HG03139 (cell line): ENCODE measurements around the gene LMBR1L.
A peak's percentile ranks its signal among the peaks of the same experiment; 100 is the strongest.
"Not testable (repeated sequence)": the region's sequence is repeated elsewhere in the genome, so short reads cannot be mapped to it uniquely, and the experiment has no call there.

Experiments
- ATAC-seq: cut with Tn5 transposase; IDR thresholded peaks from one replicate; pipeline ENCODE4 v1.9.1; 2021; ENCODE audit not compliant: unreplicated experiment

The LMBR1L gene, protein sequence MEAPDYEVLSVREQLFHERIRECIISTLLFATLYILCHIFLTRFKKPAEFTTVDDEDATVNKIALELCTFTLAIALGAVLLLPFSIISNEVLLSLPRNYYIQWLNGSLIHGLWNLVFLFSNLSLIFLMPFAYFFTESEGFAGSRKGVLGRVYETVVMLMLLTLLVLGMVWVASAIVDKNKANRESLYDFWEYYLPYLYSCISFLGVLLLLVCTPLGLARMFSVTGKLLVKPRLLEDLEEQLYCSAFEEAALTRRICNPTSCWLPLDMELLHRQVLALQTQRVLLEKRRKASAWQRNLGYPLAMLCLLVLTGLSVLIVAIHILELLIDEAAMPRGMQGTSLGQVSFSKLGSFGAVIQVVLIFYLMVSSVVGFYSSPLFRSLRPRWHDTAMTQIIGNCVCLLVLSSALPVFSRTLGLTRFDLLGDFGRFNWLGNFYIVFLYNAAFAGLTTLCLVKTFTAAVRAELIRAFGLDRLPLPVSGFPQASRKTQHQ

DNA sequence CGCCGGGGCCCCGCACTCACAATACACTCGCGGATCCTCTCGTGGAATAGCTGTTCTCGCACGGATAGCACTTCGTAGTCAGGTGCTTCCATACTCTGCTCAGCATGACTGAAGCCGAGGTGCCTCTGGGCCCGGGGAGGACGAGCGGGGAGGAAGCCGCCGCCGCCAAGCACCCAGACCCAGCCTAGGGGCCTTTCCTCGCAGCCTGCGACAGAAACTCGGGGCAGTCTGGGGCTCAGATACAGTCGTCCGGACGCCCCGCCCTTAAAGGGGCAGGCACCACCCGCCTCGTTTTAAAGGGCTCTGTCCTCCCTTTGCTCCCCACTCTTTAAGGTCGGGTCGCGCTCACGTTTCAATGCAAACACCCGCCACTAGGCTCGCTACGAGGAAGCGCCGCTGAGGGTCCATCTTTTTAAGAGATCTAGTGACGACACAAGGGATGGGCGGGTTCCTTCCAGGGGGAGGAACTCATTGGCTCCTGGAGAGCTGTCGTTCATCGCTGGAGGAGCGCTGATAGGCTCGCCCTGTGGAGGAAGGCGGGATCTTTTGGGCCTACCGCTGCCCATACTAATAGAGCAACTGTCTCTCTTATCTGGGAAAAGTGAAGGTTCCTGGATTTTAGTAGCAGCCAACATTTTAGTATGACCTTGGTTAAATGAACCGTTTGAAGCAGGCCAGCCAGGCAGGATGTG, at the start of gene LMBR1L:
TSS of gene LMBR1L (minus strand) at position 384 of the 692 bp plus-strand sequence. CDS start at position 92, 292 bp downstream.
- peak; percentile 94 for ATAC-seq

DNA sequence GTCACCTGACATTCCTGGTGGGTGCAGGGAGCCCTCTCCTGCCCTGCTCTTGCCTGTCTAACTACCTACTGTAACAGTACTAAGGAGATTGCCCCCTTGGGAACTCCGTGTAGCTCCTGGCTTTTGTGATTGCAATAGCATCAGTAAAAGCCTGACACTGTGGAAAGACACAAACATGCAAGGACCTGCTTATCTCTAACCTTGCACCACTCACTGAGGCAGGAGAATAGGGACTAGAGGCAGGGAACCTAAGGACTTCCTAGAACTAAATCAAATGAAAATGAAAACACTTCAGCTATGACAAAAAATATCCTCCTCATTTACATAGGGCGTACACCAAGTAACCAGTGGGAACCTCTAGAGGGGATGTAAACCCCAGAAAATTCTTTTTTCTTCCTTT, 49.8 kb upstream of the LMBR1L start:
- ATAC-seq = no peak

DNA sequence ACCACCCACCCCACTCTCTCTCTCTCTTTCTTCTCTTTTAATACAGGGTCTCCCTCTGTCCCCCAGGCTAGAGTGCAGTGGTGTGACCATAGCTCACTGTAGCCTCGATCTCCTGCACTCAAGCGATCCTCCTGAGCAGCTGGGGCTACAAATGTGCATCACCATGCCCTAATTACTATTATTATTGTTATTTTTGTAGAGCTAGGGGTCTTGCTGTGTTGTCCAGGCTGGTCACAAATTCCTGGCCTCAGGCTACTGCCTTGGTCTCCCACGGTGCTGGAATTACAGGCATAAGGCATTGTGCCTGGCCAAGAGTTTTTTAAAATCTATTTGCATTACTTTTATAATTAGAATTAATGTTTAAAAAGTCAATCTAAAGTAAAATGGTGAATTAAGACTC, 43.6 kb upstream of the LMBR1L start:
- no peak for ATAC-seq

DNA sequence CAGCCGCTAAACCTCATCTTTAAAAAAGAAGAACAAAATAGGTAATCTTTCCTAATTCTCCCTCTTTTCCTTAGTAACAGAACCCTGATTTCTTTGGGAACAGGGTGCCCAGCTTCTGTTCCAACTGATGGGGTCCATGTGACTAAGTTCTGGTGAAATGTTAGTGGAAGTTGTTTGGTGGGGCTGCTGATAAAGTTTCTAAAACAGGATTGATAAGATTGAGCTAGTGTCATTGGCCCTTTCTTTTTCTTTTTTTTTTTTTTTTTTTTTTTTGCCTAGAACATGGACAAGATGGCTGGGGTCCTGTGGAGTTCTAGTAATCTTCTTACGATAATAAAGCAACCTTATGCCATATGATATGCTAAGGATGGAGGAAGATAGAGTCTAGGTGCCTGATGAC, 36.7 kb upstream of the LMBR1L start:
- no peak for ATAC-seq

DNA sequence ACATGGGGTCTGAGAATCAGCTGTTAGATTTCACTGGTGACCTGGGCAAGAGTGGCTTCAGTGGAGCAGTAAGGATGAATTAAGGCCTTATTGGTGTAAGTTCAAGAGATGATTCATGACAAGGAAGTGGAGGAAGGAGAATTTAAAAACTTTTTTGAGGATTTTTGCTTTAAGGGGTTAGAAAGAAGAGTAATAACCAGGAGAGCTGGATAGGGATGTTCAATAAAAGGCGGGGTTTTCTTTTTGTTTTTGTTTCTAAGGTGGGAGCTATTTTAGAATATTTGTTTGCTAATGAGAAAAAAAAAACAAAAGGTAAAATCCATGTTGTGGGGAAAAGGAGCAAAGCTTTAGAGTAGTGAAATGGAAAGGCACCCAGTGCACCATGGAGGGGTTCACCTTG, 35.8 kb upstream of the LMBR1L start:
- ATAC-seq = no peak

DNA sequence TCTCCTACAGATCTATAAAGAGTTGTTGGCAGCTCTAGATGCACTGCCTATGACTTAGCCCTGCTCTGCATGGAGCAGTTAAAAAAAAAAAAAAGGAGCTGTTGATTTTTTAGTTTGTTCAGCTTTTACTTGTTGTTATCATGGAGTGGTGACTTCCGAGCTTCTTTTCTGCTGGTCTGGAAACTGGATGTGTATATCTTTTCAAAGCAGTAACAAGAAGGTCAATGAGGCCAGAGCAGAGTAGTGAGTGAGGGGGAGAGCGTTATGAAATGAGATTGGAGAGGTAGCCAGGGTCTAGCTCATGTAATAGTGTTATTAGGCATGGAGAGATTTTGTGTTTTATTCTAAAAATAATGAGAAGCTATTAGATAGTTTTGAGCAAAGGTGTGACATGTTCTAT, 33.7 kb upstream of the LMBR1L start:
- ATAC-seq = no peak

DNA sequence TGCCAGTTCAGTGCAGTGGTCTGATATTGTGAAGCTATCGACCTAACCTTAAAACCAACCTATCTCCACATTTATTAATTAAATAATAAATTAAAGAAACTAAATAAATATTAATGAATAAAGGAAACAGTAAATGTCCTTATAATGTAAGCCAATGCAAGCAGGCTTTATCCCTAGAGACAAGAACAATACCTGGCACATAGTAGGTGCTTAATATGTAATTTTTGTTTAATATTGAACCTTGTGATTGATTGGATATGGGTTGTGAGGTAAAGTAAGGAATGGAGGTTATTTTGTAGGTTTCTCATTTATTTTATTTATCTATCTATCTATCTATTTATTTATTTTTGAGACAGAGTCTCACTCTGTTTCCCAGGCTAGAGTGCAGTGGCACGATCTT, 28.4 kb upstream of the LMBR1L start:
- ATAC-seq = no peak

DNA sequence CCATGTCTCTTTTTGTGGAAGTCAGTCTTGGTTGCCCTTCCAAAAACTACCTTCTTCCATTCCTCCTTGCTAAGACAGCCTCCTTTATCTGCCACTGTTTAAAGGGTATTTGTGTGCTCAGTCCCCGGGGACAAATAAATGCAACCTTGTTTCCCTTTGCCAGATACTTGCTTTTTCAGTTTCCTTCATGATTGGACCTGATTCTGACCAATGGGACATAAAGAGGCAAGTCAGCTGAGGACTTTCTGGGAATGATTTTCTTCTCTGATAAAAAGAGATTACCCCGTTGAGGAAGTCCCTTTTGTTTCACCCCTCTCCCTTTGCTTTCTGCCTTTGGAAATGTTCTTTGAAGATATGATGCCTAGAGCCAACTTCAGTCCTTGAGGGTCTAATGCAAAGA, 27.9 kb upstream of the LMBR1L start:
- no peak for ATAC-seq

DNA sequence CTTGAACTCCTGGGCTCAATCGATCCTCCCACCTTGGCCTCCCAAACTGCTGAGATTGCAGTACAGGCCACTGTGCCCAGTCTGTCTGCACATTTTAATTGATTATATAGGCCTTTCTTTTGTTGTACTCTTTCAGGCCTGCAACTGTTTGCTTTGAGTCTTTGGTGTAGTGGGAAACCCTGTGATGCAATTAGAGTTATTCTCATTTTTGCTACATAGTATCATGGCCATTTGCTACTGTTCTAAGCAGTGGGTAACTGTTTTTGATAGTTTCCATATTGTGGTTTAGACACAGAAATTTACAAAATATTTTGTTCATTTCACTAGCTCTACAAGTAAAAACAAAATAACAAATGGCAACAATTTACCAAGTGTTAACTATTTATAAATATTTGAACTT, 26.8 kb upstream of the LMBR1L start:
- no peak for ATAC-seq

DNA sequence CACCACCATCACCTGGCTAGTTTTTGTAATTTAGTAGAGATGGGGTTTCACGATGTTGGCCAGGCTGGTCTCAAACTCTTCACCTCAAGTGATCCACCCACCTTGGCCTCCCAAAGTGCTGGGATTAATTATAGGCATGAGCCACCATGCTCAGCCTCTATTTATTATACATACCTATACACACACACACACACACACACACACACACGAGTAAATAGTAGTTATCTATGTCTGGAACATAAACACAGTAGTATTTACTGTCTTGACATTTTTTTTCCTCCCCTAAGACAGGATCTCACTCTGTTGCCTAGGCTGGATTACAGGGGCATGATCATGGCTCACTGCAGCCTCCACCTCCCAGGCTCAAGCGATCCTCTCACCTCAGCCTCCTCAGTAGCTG, 26.4 kb upstream of the LMBR1L start:
- ATAC-seq = not testable (repeated sequence)

DNA sequence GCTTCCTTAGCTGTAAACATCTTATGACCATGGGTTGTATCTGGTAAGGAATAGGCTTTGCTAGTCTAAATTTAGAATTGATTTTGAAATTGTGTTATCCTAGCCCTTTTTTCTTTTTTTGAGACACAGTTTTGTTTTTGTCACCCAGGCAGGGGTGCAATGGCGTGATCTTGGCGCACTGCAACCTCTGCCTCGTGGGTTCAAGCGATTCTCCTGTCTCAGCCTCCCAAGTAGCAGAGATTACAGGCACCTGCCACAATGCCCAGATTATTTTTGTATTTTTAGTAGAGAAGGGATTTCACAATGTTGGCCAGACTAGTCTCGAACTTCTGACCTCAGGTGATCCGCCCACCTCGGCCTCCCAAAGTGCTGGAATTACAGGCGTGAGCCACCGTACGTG, 22.9 kb upstream of the LMBR1L start:
- ATAC-seq = no peak

DNA sequence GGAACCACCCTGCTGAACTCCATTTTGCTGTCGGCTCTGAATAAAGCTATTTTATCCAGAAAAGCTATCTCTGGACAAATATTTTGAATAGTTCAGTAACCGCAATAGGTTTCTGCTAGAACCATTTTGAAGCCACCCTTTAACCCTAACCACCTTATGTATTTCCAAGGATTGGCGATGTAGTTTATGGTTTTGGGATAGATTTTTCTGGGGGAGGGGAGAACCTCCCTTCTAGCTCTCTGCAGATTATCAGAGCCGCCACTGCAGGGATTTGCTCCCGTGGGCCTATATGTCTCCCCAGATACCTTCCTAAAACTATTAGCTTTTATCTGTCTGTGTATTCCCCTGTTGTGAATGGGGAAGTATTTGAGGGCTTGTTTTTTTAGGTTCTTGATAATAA, 22.4 kb upstream of the LMBR1L start:
- ATAC-seq = no peak

DNA sequence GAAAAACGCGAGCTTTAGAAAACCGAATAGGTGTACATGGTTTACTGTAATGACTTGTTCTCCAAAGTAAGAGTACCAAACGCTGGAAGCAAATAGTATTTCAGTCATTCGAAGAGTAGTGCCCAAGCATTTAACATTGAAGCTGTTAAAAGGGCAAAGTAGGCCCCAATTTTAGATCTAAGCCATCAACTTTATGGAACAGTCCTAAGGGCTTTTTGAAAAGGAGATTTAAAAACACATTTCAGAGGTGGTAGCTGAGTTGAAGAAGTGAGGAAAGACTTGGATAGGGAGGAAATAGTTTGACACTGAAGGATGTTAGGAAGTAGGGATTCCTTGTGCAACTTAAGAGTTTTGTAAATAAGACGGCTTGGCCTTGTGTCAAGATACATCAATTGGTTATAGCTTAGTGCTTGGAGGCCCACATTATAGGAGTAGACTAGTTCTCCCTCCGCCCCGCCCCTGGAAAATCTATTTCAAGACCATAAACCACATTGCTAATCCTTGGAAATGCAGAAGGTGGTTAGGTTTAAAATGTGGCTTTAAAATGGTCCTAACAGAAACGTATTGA, 21.3 kb upstream of the LMBR1L start:
- ATAC-seq = no peak

DNA sequence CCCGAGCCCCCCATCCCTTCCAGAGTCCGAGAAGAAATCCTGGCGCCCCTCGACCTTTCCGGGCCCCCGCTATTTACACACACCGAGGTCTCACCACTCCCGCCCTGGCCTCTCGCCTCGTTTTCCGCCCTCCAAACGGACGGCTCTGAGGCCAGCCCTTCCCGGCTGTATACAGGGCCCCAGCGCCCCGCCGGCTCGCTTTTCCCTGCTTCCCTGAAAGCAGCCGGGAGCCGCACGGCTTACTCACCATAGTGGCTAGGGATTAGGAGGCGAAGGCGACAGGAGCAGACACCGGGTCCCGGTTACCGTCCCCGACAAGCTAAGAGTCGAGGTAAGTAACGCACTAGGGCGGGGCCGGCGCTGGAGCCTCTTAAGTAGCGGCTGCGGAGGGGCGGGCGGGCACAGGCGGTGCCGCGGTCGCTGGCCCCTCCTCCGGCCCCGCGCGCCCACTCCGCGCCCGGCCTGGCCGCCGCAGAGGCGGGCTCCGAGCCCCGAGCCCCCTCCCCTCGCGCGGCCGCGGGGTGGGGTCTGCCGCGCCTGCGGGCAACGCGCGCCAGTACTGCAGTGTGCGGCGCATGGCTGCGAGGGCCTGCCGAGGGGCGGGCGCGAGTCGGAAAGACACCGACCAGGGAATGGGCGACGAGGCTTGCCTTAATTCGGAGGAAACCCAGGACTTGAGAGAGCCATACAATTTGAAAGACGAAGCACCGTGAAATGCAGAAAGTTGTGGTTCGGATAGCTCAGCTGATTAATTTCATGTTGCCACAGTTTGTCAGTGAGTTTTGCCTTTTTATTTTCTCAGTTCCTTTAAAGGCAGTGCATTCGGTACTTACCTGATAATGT, 20.6 kb upstream of the LMBR1L start, which contains the start of gene TUBA1B:
TSS of gene TUBA1B (minus strand) at position 345 of the 843 bp plus-strand sequence. CDS start at position 250, 95 bp downstream.
- ATAC-seq = peak; percentile 66

DNA sequence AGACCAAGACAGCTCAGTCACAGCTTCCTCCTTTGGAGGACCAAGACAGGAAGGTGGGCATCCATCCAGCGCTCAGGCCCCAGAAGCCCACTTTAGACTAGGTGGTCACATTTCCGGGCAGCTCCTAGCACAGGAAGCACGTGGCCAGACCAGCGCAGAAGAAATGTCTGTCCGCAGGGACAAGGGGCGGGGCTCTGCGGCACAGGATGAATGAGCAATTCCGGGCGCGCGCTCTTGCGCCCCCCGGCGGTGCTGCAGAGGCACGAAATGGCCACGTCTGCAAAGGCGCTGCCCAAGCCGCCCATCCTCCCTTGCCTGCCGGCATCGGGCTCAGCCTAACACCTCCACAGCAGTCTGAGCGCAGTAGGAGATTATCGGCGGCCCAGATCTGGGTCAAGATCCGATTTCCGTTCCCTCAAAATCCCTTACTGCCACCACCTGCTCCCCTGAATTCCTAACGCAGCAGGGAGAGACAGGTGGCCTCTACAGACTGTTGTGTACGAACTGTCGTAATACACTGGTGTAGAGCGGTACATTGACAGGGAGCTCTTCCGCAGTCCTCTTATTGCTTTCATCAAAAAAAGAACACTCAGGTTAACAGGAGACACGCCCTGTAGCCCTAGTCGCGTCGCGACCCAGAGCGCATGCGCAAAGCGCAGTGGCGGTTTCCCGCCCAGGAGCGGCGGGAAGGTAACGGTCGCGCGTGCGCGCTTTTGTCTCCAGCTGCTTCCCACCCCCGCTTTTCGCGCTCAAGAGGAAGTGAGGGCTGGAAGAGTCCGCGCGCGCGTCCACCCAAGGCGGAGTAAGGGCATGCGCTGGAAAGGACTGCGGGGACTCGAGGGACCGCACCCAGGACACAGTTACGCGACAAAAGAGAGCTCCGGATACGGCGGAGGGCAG, 19.8 kb upstream of the LMBR1L start:
- peak; percentile 44 for ATAC-seq

DNA sequence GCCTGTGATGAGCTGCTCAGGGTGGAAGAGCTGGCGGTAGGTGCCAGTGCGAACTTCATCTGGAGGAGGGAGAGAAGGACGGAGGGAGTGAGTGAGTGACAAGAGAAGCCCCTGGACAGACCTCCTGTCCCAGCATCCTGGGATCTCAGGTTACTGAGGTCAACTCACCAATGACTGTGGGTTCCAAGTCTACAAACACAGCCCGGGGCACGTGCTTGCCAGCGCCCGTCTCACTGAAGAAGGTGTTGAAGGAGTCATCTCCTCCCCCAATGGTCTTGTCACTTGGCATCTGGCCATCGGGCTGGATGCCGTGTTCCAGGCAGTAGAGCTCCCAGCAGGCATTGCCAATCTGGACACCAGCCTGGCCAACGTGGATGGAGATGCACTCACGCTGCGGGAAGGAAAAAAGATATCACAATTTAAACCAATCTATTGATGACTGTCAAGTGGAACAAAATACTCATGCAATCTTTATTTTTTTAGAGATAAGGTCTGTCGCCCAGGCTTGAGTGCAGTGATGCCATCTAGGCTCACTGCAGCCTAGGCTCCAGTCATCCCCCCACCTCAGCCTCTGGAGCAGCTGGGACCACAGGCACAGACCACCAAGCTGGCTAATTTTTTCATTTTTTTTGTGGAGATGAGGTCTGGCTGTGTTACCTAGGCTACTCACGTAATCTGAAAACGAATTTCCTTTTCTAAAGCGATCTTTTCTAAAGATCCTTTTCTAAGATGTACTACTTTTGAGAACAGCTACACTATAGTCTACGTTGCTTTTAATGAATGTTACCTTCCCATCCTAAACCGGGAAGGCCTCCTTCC, 18.9 kb upstream of the LMBR1L start:
- ATAC-seq = no peak

DNA sequence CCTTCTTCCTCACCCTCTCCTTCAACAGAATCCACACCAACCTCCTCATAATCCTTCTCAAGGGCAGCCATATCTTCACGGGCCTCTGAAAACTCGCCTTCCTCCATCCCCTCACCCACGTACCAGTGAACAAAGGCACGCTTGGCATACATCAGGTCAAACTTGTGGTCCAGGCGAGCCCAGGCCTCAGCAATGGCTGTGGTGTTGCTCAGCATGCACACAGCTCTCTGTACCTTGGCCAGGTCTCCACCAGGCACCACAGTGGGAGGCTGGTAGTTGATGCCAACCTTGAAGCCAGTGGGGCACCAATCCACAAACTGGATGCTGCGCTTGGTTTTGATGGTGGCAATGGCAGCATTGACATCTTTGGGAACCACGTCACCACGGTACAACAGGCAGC, 17.3 kb upstream of the LMBR1L start:
- not testable (repeated sequence) for ATAC-seq

DNA sequence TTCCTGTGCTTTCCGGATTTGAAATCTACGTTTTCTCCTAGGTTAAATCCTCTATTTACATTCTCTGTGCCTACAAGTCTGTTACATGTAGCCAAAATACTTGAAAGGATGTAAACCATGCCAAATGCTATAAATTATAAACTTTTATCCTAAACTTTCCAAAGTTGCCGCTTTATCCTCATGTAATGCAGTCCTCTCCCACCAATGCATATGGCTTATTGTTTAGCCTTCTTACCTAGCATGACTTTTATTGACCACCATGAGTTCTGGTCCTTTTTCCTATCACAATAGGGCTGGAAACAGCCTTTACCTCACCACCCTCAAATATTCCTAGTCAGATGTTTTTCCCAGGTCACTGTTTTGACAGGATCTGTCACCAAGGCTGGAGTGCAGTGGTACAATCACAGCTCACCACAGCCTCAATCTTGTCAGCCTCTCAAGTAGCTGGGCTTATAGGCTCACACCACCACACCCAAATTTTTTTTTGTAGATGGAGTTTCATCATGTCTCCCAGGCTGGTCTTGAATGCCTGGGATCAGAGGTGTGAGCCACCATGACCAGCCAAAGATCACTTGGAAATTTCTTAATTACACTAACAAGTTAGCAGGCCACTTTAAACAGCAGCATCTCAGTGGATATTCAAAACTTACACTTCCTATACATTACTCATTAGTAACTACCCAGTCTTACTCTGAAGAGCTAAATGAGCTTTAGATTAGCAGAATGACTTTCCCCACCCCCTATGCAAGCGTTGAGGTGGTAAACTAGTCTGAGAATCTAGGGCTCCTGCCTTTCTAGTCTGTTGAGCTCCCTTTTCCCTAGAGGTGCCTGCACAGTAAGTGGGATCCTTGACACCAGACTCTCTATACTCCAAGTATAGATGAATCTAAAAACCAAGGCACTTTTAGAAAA, 16.5 kb upstream of the LMBR1L start:
- ATAC-seq = no peak
